NT2/D1 (cell line): ENCODE data around the gene CHRND.

Experiments
- SUZ12 ChIP-seq: IDR thresholded peaks from 2 replicates; pipeline ENCODE4 v1.6.1; 2011; ENCODE audit not compliant: insufficient read length, insufficient read depth; ENCODE audit errors: extremely low read depth
- YY1 ChIP-seq: IDR thresholded peaks from 2 replicates; pipeline ENCODE4 v1.6.1; 2011; ENCODE audit not compliant: insufficient read length, insufficient read depth
- ZNF274 ChIP-seq: IDR thresholded peaks from 2 replicates; pipeline ENCODE4 v1.6.1; 2011; ENCODE audit warnings: mild to moderate bottlenecking, low read depth, low read length

- TF ChIP-seq SUZ12: no peak
- no peak for TF ChIP-seq ZNF274
- no peak for TF ChIP-seq YY1
Measured at GRCh38 chr2:232484628-232485347, 41.2 kb upstream of the CHRND start.
